GM21526 (cell line): ENCODE results near the gene IDH3G.

Experiments used
- ATAC-seq: cut with Tn5 transposase; IDR thresholded peaks from one replicate; pipeline ENCODE4 v1.9.1; 2021; ENCODE audit warnings: moderate library complexity; ENCODE audit not compliant: unreplicated experiment, low FRiP score

Gene IDH3G

GRCh38 chrX:153773741-153774575 lies 20.2 kb downstream of the IDH3G start:
- no peak for ATAC-seq

GRCh38 chrX:153773218-153773611 lies 21.0 kb downstream of the IDH3G start:
- ATAC-seq = no peak

GRCh38 chrX:153772316-153773217 lies 21.6 kb downstream of the IDH3G start:
- ATAC-seq = no peak

- ATAC-seq = no peak
Observed at GRCh38 chrX:153771415-153772315, 22.5 kb downstream of the IDH3G start.

GRCh38 chrX:153770601-153771414 lies 23.4 kb downstream of the IDH3G start:
- ATAC-seq = no peak

GRCh38 chrX:153769865-153770600 lies 24.1 kb downstream of the IDH3G start:
- no peak for ATAC-seq

- no peak for ATAC-seq
Observed at GRCh38 chrX:153769158-153769864, 24.9 kb downstream of the IDH3G start.

GRCh38 chrX:153768311-153769157 lies 25.6 kb downstream of the IDH3G start:
- ATAC-seq = no peak

GRCh38 chrX:153767674-153768055 lies 26.5 kb downstream of the IDH3G start:
- ATAC-seq = no peak

GRCh38 chrX:153766871-153767673 lies 27.1 kb downstream of the IDH3G start:
- no peak for ATAC-seq

GRCh38 chrX:153766098-153766817 lies 27.9 kb downstream of the IDH3G start:
- no peak for ATAC-seq

GRCh38 chrX:153765138-153766079 lies 28.8 kb downstream of the IDH3G start:
- ATAC-seq = no peak

GRCh38 chrX:153764786-153765137 lies 29.4 kb downstream of the IDH3G start:
- no peak for ATAC-seq

- no peak for ATAC-seq
Observed at GRCh38 chrX:153763989-153764755, 30.0 kb downstream of the IDH3G start, which contains the start of gene PLXNB3. Gene PLXNB3, plus strand, starts transcription at chrX:153764249. Its CDS starts 1,287 bp downstream, at chrX:153765536.
